IgD-negative memory B cell (primary cell): ENCODE results near the gene NBEA. TPM values are rescaled to one million over a fixed set of nuclear protein-coding genes. Genes with fewer than 3 reads are reported as not detected.

Experiments used
- H3K27ac Mint-ChIP-seq, 3 donors: one replicate each; pipeline ENCODE4 v1.8.0; 2020 to 2022; ENCODE audit warnings: mild to moderate bottlenecking in 3 of 3, mixed read lengths in 3 of 3, moderate library complexity in 1 of 3
- H3K27me3 Mint-ChIP-seq: one replicate; pipeline ENCODE4 v1.8.0; 2021; ENCODE audit warnings: mixed read lengths
- H3K36me3 Mint-ChIP-seq: one replicate; pipeline ENCODE4 v1.8.0; 2020; ENCODE audit warnings: mild to moderate bottlenecking, mixed read lengths
- H3K4me1 Mint-ChIP-seq, 3 donors: one replicate each; pipeline ENCODE4 v1.8.0; 2020 to 2022; ENCODE audit warnings: mixed read lengths in 3 of 3, mild to moderate bottlenecking in 1 of 3
- H3K4me3 Mint-ChIP-seq, 4 donors: one replicate each; pipeline ENCODE4 v1.8.0; 2020 to 2022; ENCODE audit warnings: mild to moderate bottlenecking in 4 of 4, mixed read lengths in 4 of 4, moderate library complexity in 3 of 4
- H3K9me3 Mint-ChIP-seq, 3 donors: one replicate each; pipeline ENCODE4 v1.8.0; 2020 to 2021; ENCODE audit warnings: mixed read lengths in 3 of 3, mild to moderate bottlenecking in 1 of 3
- polyA plus RNA-seq: library from polyadenylated mRNA; unstranded; fragments of 300-500 nt; fragmentation: Illumina TruSeq; gene quantifications from one replicate; pipeline ENCODE4 v1.2.3, GENCODE V29; 2021

NBEA gene
- polyA plus RNA-seq, 1 donor from 2014 or later = 0.61 TPM

- Mint-ChIP-seq H3K4me1 (peaks cover 0 to 2% (median under 1%) of the 10 kb centered on the region in 3 donors), H3K27me3 (peaks cover 27% of the 10 kb centered on the region)
Observed at GRCh38 chr13:35465371-35465770, 523.3 kb downstream of the NBEA start.

GRCh38 chr13:35468195-35468594, 526.1 kb downstream of the NBEA start:
- Mint-ChIP-seq H3K27ac (no peak overlapping the region), H3K4me3 (no peak overlapping the region), H3K36me3 (no peaks in the 10 kb centered on the region), H3K27me3 (peaks cover 42% of the 10 kb centered on the region), H3K9me3 (peaks cover 2 to 10% (median 2%) of the 10 kb centered on the region in 3 donors), H3K4me1 (peaks cover 0 to 5% (median 2%) of the 10 kb centered on the region in 3 donors)

More at GRCh38 chr13:35465371-35465770, 523.3 kb downstream of the NBEA start:
- Mint-ChIP-seq H3K4me3 (no peak overlapping the region), H3K9me3 (peaks cover 0 to 9% (median 2%) of the 10 kb centered on the region in 3 donors), H3K27ac (no peak overlapping the region), H3K36me3 (peaks cover 2% of the 10 kb centered on the region)

- Mint-ChIP-seq H3K27ac (peak overlapping the region in 2 of 3 donors; percentile 77 to 82), H3K4me1 (peaks cover 3 to 5% (median 4%) of the 10 kb centered on the region in 3 donors), H3K9me3 (peaks cover 2 to 13% (median 5%) of the 10 kb centered on the region in 3 donors), H3K4me3 (peak overlapping the region in 2 of 4 donors; percentile 11 to 33), H3K27me3 (peaks cover 46% of the 10 kb centered on the region), H3K36me3 (no peaks in the 10 kb centered on the region)
Observed at GRCh38 chr13:35469806-35470525, 527.9 kb downstream of the NBEA start.

GRCh38 chr13:35470671-35471661, 528.9 kb downstream of the NBEA start:
- Mint-ChIP-seq H3K27me3 (peaks cover 56% of the 10 kb centered on the region), H3K9me3 (peaks cover 2 to 13% (median 5%) of the 10 kb centered on the region in 3 donors), H3K4me1 (peaks cover 4 to 11% (median 11%) of the 10 kb centered on the region in 3 donors), H3K4me3 (peak overlapping the region in 2 of 4 donors; percentile 33 to 49), H3K27ac (peak overlapping the region; percentile 63 to 82 (median 77)), H3K36me3 (no peaks in the 10 kb centered on the region)

- no peaks in the 10 kb centered on the region for H3K36me3 Mint-ChIP-seq
- H3K27me3 Mint-ChIP-seq = peaks cover 65% of the 10 kb centered on the region
- H3K4me1 Mint-ChIP-seq = peaks cover 6 to 20% (median 15%) of the 10 kb centered on the region in 3 donors
- peak overlapping the region in 1 of 4 donors; percentile 65 for H3K4me3 Mint-ChIP-seq
- peak overlapping the region; percentile 12 to 62 (median 31) for H3K27ac Mint-ChIP-seq
- peaks cover 2 to 13% (median 5%) of the 10 kb centered on the region in 3 donors for H3K9me3 Mint-ChIP-seq
Observed at GRCh38 chr13:35471706-35472322, 529.7 kb downstream of the NBEA start.

GRCh38 chr13:35472323-35472881, 530.3 kb downstream of the NBEA start:
- peaks cover 2 to 16% (median 5%) of the 10 kb centered on the region in 3 donors for H3K9me3 Mint-ChIP-seq
- no peaks in the 10 kb centered on the region for H3K36me3 Mint-ChIP-seq
- H3K27ac Mint-ChIP-seq = peak overlapping the region in 1 of 3 donors; percentile 12
- peaks cover 6 to 25% (median 19%) of the 10 kb centered on the region in 3 donors for H3K4me1 Mint-ChIP-seq
- peaks cover 71% of the 10 kb centered on the region for H3K27me3 Mint-ChIP-seq
- peak overlapping the region in 1 of 4 donors; percentile 65 for H3K4me3 Mint-ChIP-seq

- H3K4me3 Mint-ChIP-seq = no peak overlapping the region
- no peaks in the 10 kb centered on the region for H3K36me3 Mint-ChIP-seq
- peaks cover 2 to 16% (median 5%) of the 10 kb centered on the region in 3 donors for H3K9me3 Mint-ChIP-seq
- no peak overlapping the region for H3K27ac Mint-ChIP-seq
- H3K27me3 Mint-ChIP-seq = peaks cover 76% of the 10 kb centered on the region
- peaks cover 6 to 25% (median 21%) of the 10 kb centered on the region in 3 donors for H3K4me1 Mint-ChIP-seq
Observed at GRCh38 chr13:35473206-35473775, 531.2 kb downstream of the NBEA start.

GRCh38 chr13:35473802-35474201, 531.7 kb downstream of the NBEA start:
- Mint-ChIP-seq H3K4me1 (peaks cover 7 to 25% (median 22%) of the 10 kb centered on the region in 3 donors), H3K4me3 (no peak overlapping the region), H3K36me3 (no peaks in the 10 kb centered on the region), H3K27me3 (peaks cover 76% of the 10 kb centered on the region), H3K9me3 (peaks cover 2 to 14% (median 5%) of the 10 kb centered on the region in 3 donors), H3K27ac (no peak overlapping the region)

- H3K9me3 Mint-ChIP-seq = peaks cover 2 to 14% (median 5%) of the 10 kb centered on the region in 3 donors
- H3K4me3 Mint-ChIP-seq = peak overlapping the region; percentile 3 to 88 (median 68)
- H3K27ac Mint-ChIP-seq = peak overlapping the region; percentile 1 to 71 (median 49)
- peaks cover 72% of the 10 kb centered on the region for H3K27me3 Mint-ChIP-seq
- peaks cover 7 to 25% (median 22%) of the 10 kb centered on the region in 3 donors for H3K4me1 Mint-ChIP-seq
- H3K36me3 Mint-ChIP-seq = no peaks in the 10 kb centered on the region
Observed at GRCh38 chr13:35474496-35475211, 532.6 kb downstream of the NBEA start.

- peaks cover 7 to 23% (median 22%) of the 10 kb centered on the region in 3 donors for H3K4me1 Mint-ChIP-seq
- peaks cover 65% of the 10 kb centered on the region for H3K27me3 Mint-ChIP-seq
- peak overlapping the region; percentile 33 to 88 (median 82) for H3K4me3 Mint-ChIP-seq
- H3K27ac Mint-ChIP-seq = peak overlapping the region; percentile 49 to 80 (median 78)
- H3K36me3 Mint-ChIP-seq = no peaks in the 10 kb centered on the region
- H3K9me3 Mint-ChIP-seq = peaks cover 0 to 8% (median 5%) of the 10 kb centered on the region in 3 donors
Observed at GRCh38 chr13:35475212-35475959, 533.3 kb downstream of the NBEA start.

- peaks cover 0 to 7% (median 4%) of the 10 kb centered on the region in 3 donors for H3K9me3 Mint-ChIP-seq
- peaks cover 7 to 21% (median 20%) of the 10 kb centered on the region in 3 donors for H3K4me1 Mint-ChIP-seq
- H3K27me3 Mint-ChIP-seq = peaks cover 57% of the 10 kb centered on the region
- no peaks in the 10 kb centered on the region for H3K36me3 Mint-ChIP-seq
- peak within 1 kb of the TSS; percentile 33 to 88 (median 82) for H3K4me3 Mint-ChIP-seq
- peak within 1 kb of the TSS; percentile 49 to 80 (median 78) for H3K27ac Mint-ChIP-seq
Observed at GRCh38 chr13:35475960-35476943, 534.2 kb downstream of the NBEA start, which contains the start of gene MAB21L1. TSS of gene MAB21L1 (minus strand) at chr13:35476689. CDS start at chr13:35476138, 551 bp downstream.
